ELF-1 (cell line): Measurements from ENCODE around the gene MFAP5.

Experiments used
- DNase-seq: peaks from one replicate; pipeline ENCODE4 v3.0.0-alpha.2; 2016; ENCODE audit warnings: low read depth, low spot score

Gene MFAP5

GRCh38 chr12:8662593-8662992, at the start of gene MFAP5:
Gene MFAP5, minus strand, starts transcription at chr12:8662826. Its CDS starts 722 bp downstream, at chr12:8662104.
- DNase-seq = peak; percentile 64

- no peak for DNase-seq
Observed at GRCh38 chr12:8709124-8709830, 46.7 kb upstream of the MFAP5 start.

- DNase-seq = no peak
Observed at GRCh38 chr12:8702159-8702558, 39.5 kb upstream of the MFAP5 start.

- no peak for DNase-seq
Observed at GRCh38 chr12:8701046-8701660, 38.5 kb upstream of the MFAP5 start.

GRCh38 chr12:8699714-8700113, 37.1 kb upstream of the MFAP5 start:
- DNase-seq = no peak

- no peak for DNase-seq
Observed at GRCh38 chr12:8698879-8699278, 36.3 kb upstream of the MFAP5 start.

GRCh38 chr12:8698132-8698851, 35.7 kb upstream of the MFAP5 start:
- peak; percentile 80 for DNase-seq

- DNase-seq = peak; percentile 86
Observed at GRCh38 chr12:8697476-8698131, 35.0 kb upstream of the MFAP5 start, which contains the start of gene RIMKLB. Gene RIMKLB, plus strand, starts transcription at chr12:8697991. Its CDS starts 15,876 bp downstream, at chr12:8713867.

- DNase-seq = no peak
Observed at GRCh38 chr12:8697120-8697475, 34.5 kb upstream of the MFAP5 start.

GRCh38 chr12:8696442-8697090, 33.9 kb upstream of the MFAP5 start:
- peak; percentile 37 for DNase-seq

- no peak for DNase-seq
Observed at GRCh38 chr12:8695116-8695515, 32.5 kb upstream of the MFAP5 start.

- peak; percentile 77 for DNase-seq
Observed at GRCh38 chr12:8692573-8692972, 29.9 kb upstream of the MFAP5 start.

GRCh38 chr12:8689681-8690080, 27.1 kb upstream of the MFAP5 start:
- peak; percentile 27 for DNase-seq

- DNase-seq = peak; percentile 91
Observed at GRCh38 chr12:8687846-8688601, 25.4 kb upstream of the MFAP5 start.

GRCh38 chr12:8685051-8685450, 22.4 kb upstream of the MFAP5 start:
- no peak for DNase-seq

- peak; percentile 76 for DNase-seq
Observed at GRCh38 chr12:8681129-8681884, 18.7 kb upstream of the MFAP5 start.

GRCh38 chr12:8680533-8680932, 17.9 kb upstream of the MFAP5 start:
- DNase-seq = no peak

- DNase-seq = no peak
Observed at GRCh38 chr12:8678661-8679111, 16.1 kb upstream of the MFAP5 start.

GRCh38 chr12:8677362-8677761, 14.7 kb upstream of the MFAP5 start:
- DNase-seq = no peak

- no peak for DNase-seq
Observed at GRCh38 chr12:8676651-8677050, 14.0 kb upstream of the MFAP5 start.
